Keratinocyte (primary cell): ENCODE measurements around the gene CHTOP. TPM values are rescaled to one million over a fixed set of nuclear protein-coding genes. Genes with fewer than 3 reads are reported as not detected.

Experiments
- DNase-seq: peaks from one replicate; pipeline ENCODE4 v3.0.0-alpha.2; 2011; ENCODE audit warnings: low read depth, missing footprints, low spot score
- FAIRE-seq: peaks from 2 replicates; lab custom pipeline; 2011; peaks lifted over from hg19 to GRCh38; lab: Jason Lieb, UNC
- H2AFZ ChIP-seq: 2 replicates; pipeline ENCODE4 v1.6.0; 2012; ENCODE audit warnings: low read length, control low read depth, inconsistent platforms; ENCODE audit not compliant: control insufficient read depth
- H3K27ac ChIP-seq: 2 replicates; pipeline ENCODE4 v1.5.1; 2011; ENCODE audit warnings: low read length; ENCODE audit not compliant: control insufficient read depth, insufficient read depth
- H3K27me3 ChIP-seq: 3 replicates; pipeline ENCODE4 v1.6.0; 2011; ENCODE audit warnings: low read length; ENCODE audit not compliant: control insufficient read depth, insufficient read depth; ENCODE audit errors: extremely low read depth
- H3K36me3 ChIP-seq, 2 experiments: 2 replicates in 1 of 2; 3 replicates in 1 of 2; pipeline ENCODE4 v1.5.1; 2011; ENCODE audit warnings: low read length in 2 of 2, mild to moderate bottlenecking in 1 of 2; ENCODE audit not compliant: control insufficient read depth in 2 of 2, insufficient read depth in 2 of 2; ENCODE audit errors: extremely low read depth in 1 of 2
- H3K4me1 ChIP-seq: 3 replicates; pipeline ENCODE4 v1.5.1; 2011; ENCODE audit warnings: low read length; ENCODE audit not compliant: control insufficient read depth, insufficient read depth; ENCODE audit errors: extremely low read depth
- H3K4me2 ChIP-seq: 3 replicates; pipeline ENCODE4 v1.6.0; 2011; ENCODE audit warnings: low read depth, low read length; ENCODE audit not compliant: control insufficient read depth, insufficient read depth; ENCODE audit errors: extremely low read depth
- H3K4me3 ChIP-seq, 3 experiments: fragments of 200-600 bp in 1 of 3; sonication (generic) in 1 of 3; 2 replicates in 2 of 3; 3 replicates in 1 of 3; pipeline ENCODE4 v1.5.1; 2011 to 2016; ENCODE audit warnings: low read length in 3 of 3, mild to moderate bottlenecking in 3 of 3, control low read depth in 2 of 3, inconsistent platforms in 1 of 3, low read depth in 1 of 3, mixed read lengths in 1 of 3, mixed run types in 1 of 3, moderate library complexity in 1 of 3; ENCODE audit not compliant: control insufficient read depth in 2 of 3, insufficient read depth in 2 of 3; ENCODE audit errors: extremely low read depth in 1 of 3
- H3K79me2 ChIP-seq: 2 replicates; pipeline ENCODE4 v1.6.0; 2012; ENCODE audit warnings: low read length; ENCODE audit not compliant: control insufficient read depth, insufficient read depth
- H3K9ac ChIP-seq: 3 replicates; pipeline ENCODE4 v1.6.0; 2011; ENCODE audit warnings: low read length; ENCODE audit not compliant: control insufficient read depth, insufficient read depth; ENCODE audit errors: extremely low read depth
- H3K9me1 ChIP-seq: 3 replicates; pipeline ENCODE4 v1.6.0; 2011; ENCODE audit warnings: low read length; ENCODE audit not compliant: control insufficient read depth, insufficient read depth; ENCODE audit errors: extremely low read depth
- H3K9me3 ChIP-seq: 2 replicates; pipeline ENCODE4 v1.5.1; 2012; ENCODE audit warnings: low read depth, low read length; ENCODE audit not compliant: control insufficient read depth
- H4K20me1 ChIP-seq: 3 replicates; pipeline ENCODE4 v1.6.0; 2011; ENCODE audit warnings: low read length; ENCODE audit not compliant: control insufficient read depth, insufficient read depth; ENCODE audit errors: extremely low read depth
- CTCF ChIP-seq, 3 experiments: IDR thresholded peaks in 1 of 3; conservative IDR thresholded peaks in 1 of 3; optimal IDR thresholded peaks in 1 of 3; 2 replicates in 2 of 3; 3 replicates in 1 of 3; pipeline versions ENCODE3 to v1.5.1; 2011; ENCODE audit warnings: low read length in 3 of 3, mild to moderate bottlenecking in 3 of 3, moderate library complexity in 2 of 3, control low read depth in 1 of 3, inconsistent platforms in 1 of 3; ENCODE audit not compliant: insufficient read depth in 2 of 3; ENCODE audit errors: extremely low read depth in 1 of 3
- EZH2 ChIP-seq: IDR thresholded peaks from one replicate; pipeline ENCODE4 v1.6.1; 2012; ENCODE audit warnings: inconsistent platforms, mild to moderate bottlenecking, low read length, moderate library complexity
- dilution Hi-C: fragments of 300-500 bp; cut with MboI; formaldehyde crosslinking; loops from one replicate; pipeline ENCODE4 v1.7.0; 2020; ENCODE audit warnings: low sequenced_read_pairs; ENCODE audit not compliant: extremely low pct_ligation_motif_present
- polyA plus RNA-seq, 5 experiments: library from polyadenylated mRNA; depleted of rRNA in 3 of 5; stranded (reverse) in 3 of 5; stranded (forward) in 1 of 5; unstranded in 1 of 5; fragments of >200 nt; gene quantifications; 1 replicate in 1 of 5; 2 replicates in 3 of 5; 3 replicates in 1 of 5; pipeline versions ENCODE4 v1.2.1 to v1.2.3, GENCODE V29; 2011 to 2012; ENCODE audit warnings: missing spikeins in 2 of 5, low read depth in 1 of 5, low replicate concordance in 1 of 5

The CHTOP gene
- polyA plus RNA-seq, 1 donor (not counting 4 experiments of a cell fraction or from before 2014, with no cell fraction given): 68.6 TPM

DNA sequence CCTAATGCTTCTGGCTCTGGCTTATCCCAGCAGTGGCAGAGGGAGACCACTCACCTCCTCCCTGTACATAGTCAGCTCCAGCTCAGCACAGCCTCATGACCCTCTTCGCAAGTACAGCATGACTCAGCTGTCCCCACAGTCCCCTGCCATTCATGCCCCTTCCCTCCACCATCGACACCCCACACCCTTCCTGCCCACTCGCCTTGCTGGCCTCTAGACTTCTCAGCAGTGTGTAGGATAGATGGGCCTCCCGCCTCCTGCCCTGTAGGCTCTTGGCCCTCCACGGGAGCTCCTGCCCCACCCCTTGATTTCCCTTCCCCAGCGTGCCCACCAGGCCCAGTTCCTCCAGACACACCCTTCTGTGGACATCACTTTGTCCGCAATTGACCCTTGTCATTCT, 54.4 kb downstream of the CHTOP start:
- no peak for DNase-seq
- FAIRE-seq: no peak
- Histone ChIP-seq H3K9ac (no peak overlapping the region), H3K4me2 (no peak overlapping the region), H3K27ac (no peak overlapping the region), H3K4me1 (peaks cover 2% of the 10 kb centered on the region), H3K36me3 (no peaks in the 10 kb centered on the region), H3K27me3 (peaks cover 13% of the 10 kb centered on the region), H3K79me2 (no peaks in the 10 kb centered on the region), H4K20me1 (no peaks in the 10 kb centered on the region), H3K9me1 (no peaks in the 10 kb centered on the region), H3K4me3 (no peak overlapping the region), H3K9me3 (no peaks in the 10 kb centered on the region), H2AFZ (no peak overlapping the region)
- TF ChIP-seq CTCF (optimal IDR thresholded peaks at IDR 0.05 in 1 of 3, IDR thresholded peaks at IDR 0.05 in 1 of 3, conservative IDR thresholded peaks at IDR 0.05 in 1 of 3; ENCODE audit: extremely low read depth in 1 of 3, insufficient read depth in 2 of 3, low read length in 3 of 3) (no peak), EZH2 (no peak)
- dilution Hi-C loops: loop anchor here (10.0 kb wide), 1 partner anchor 57 kb away; no protein-coding TSS in a partner anchor

DNA sequence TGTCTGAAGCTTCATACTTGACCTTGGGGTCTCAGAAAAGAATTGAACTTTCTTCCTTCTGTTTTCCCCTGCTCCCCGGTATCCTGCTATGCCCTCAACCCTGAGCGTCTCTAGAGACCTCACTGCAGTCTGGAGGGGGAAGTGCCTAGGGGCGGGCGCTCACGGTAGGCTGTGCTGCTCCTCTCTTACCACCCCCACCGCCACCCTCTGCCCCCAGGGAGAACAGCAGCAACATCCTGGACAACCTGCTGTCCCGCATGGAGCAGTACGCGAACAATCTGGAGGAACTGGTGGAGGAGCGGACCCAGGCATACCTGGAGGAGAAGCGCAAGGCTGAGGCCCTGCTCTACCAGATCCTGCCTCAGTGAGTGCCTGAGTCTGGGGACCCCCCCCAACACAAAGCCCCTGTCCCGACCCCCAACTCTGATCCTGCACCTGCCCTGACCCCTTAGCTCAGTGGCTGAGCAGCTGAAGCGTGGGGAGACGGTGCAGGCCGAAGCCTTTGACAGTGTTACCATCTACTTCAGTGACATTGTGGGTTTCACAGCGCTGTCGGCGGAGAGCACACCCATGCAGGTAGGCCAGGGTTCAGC, 55.0 kb downstream of the CHTOP start:
- DNase-seq (no peak), FAIRE-seq (no peak)
- H3K36me3 ChIP-seq: no peaks in the 10 kb centered on the region
- H3K27me3 ChIP-seq: peaks cover 13% of the 10 kb centered on the region
- no peak overlapping the region for H3K4me2 ChIP-seq
- H3K9me3 ChIP-seq: no peaks in the 10 kb centered on the region
- H2AFZ ChIP-seq: no peak overlapping the region
- H3K4me1 ChIP-seq: peaks cover 2% of the 10 kb centered on the region
- no peak overlapping the region for H3K9ac ChIP-seq
- H3K27ac ChIP-seq: no peak overlapping the region
- H3K4me3 ChIP-seq: no peak overlapping the region
- no peaks in the 10 kb centered on the region for H3K79me2 ChIP-seq
- dilution Hi-C loops: loop anchor here (10.0 kb wide), 1 partner anchor 56 kb away; no protein-coding TSS in a partner anchor
- no peaks in the 10 kb centered on the region for H3K9me1 ChIP-seq
- no peaks in the 10 kb centered on the region for H4K20me1 ChIP-seq
- TF ChIP-seq EZH2: no peak

DNA sequence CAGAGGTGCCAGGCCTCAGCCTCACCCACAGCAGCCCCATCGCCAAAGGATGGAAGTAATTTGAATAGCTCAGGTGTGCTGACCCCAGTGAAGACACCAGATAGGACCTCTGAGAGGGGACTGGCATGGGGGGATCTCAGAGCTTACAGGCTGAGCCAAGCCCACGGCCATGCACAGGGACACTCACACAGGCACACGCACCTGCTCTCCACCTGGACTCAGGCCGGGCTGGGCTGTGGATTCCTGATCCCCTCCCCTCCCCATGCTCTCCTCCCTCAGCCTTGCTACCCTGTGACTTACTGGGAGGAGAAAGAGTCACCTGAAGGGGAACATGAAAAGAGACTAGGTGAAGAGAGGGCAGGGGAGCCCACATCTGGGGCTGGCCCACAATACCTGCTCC, 59.6 kb downstream of the CHTOP start:
- dilution Hi-C loops: no loop called here

More for the DNA sequence above, 59.6 kb downstream of the CHTOP start:
- no peaks in the 10 kb centered on the region for H4K20me1 ChIP-seq
- DNase-seq: no peak
- no peak overlapping the region for H3K4me3 ChIP-seq
- TF ChIP-seq CTCF (optimal IDR thresholded peaks at IDR 0.05 in 1 of 3, IDR thresholded peaks at IDR 0.05 in 1 of 3, conservative IDR thresholded peaks at IDR 0.05 in 1 of 3; ENCODE audit: extremely low read depth in 1 of 3, insufficient read depth in 2 of 3, low read length in 3 of 3) (no peak), EZH2 (no peak)
- H3K79me2 ChIP-seq: no peaks in the 10 kb centered on the region
- H3K9ac ChIP-seq: no peak overlapping the region
- no peaks in the 10 kb centered on the region for H3K27me3 ChIP-seq
- no peaks in the 10 kb centered on the region for H3K9me3 ChIP-seq
- no peak overlapping the region for H3K4me2 ChIP-seq
- FAIRE-seq: no peak
- H3K36me3 ChIP-seq: no peaks in the 10 kb centered on the region
- H3K9me1 ChIP-seq: no peaks in the 10 kb centered on the region
- H2AFZ ChIP-seq: no peak overlapping the region
- no peaks in the 10 kb centered on the region for H3K4me1 ChIP-seq
- H3K27ac ChIP-seq: no peak overlapping the region
